ENCODE results near the gene QRICH2.
"Not testable (repeated sequence)": the region's sequence is repeated elsewhere in the genome, so short reads cannot be mapped to it uniquely, and the experiment has no call there.

QRICH2 gene

GRCh38 chr17:76278268-76278908 lies 29.7 kb downstream of the QRICH2 start:
- DNase-seq (ENCODE audit: low spot score), result no peak

- no peak for DNase-seq (ENCODE audit: low spot score)
Observed at GRCh38 chr17:76277300-76278267, 30.5 kb downstream of the QRICH2 start.

GRCh38 chr17:76276461-76277299 lies 31.4 kb downstream of the QRICH2 start:
- no peak for DNase-seq (ENCODE audit: low spot score)

- peak; percentile 67 for DNase-seq (ENCODE audit: low spot score)
Observed at GRCh38 chr17:76276069-76276431, 32.0 kb downstream of the QRICH2 start.

- no peak for DNase-seq (ENCODE audit: low spot score)
Observed at GRCh38 chr17:76275382-76276068, 32.6 kb downstream of the QRICH2 start.

GRCh38 chr17:76274112-76274956 lies 33.7 kb downstream of the QRICH2 start:
- DNase-seq (ENCODE audit: low spot score), result no peak

GRCh38 chr17:76273445-76274111 lies 34.5 kb downstream of the QRICH2 start:
- DNase-seq (ENCODE audit: low spot score), result no peak

- no peak for DNase-seq (ENCODE audit: low spot score)
Observed at GRCh38 chr17:76272541-76273444, 35.3 kb downstream of the QRICH2 start.

- DNase-seq (ENCODE audit: low spot score), result peak; percentile 77
Observed at GRCh38 chr17:76271669-76272540, 36.2 kb downstream of the QRICH2 start.

GRCh38 chr17:76270770-76271668 lies 37.1 kb downstream of the QRICH2 start:
- no peak for DNase-seq (ENCODE audit: low spot score)

GRCh38 chr17:76270127-76270592 lies 37.9 kb downstream of the QRICH2 start:
- no peak for DNase-seq (ENCODE audit: low spot score)

GRCh38 chr17:76268991-76269981 lies 38.8 kb downstream of the QRICH2 start:
- DNase-seq (ENCODE audit: low spot score), result no peak

GRCh38 chr17:76268015-76268749 lies 39.9 kb downstream of the QRICH2 start:
- DNase-seq (ENCODE audit: low spot score), result peak; percentile 63

GRCh38 chr17:76267581-76268001 lies 40.5 kb downstream of the QRICH2 start:
- DNase-seq (ENCODE audit: low spot score), result not testable (repeated sequence)

GRCh38 chr17:76267051-76267576 lies 41.0 kb downstream of the QRICH2 start:
- no peak for DNase-seq (ENCODE audit: low spot score)

All from germinal center (tissue), 1 donor.